ENCODE measurements around the gene ADSL. TPM values are rescaled to one million over a fixed set of nuclear protein-coding genes. Genes with fewer than 3 reads are reported as not detected.

The ADSL gene
- total RNA-seq, 4 donors from 2014 or later: 32.2 to 163 (median 37.4) TPM

DNA sequence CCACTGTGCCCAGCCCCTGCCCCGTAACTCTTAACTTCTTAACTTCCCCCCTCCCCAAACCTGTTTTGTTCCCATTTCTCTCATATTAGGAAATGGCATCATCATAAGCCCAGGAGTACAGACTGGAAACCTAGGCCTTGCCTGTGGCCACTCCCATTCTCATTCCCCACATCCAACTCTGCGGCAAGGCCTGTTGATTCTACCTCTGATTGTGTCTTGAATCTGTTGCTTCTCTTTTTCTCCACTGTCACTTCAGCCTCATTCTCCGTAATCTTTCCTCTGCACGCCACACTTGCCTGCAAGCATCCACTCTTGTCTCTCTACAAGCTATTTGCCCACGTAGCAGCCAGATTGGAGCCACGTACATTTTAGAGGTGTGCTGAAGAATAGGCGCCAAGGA lies 49.3 kb downstream of the ADSL start:
- Histone ChIP-seq H3K27ac (no peak overlapping the region), H3K27me3 (no peaks in the 10 kb centered on the region), H3K36me3 (peaks cover 0 to under 1% (median 0%) of the 10 kb centered on the region in 3 donors), H3K4me3 (no peak overlapping the region), H3K4me1 (peaks cover 0 to 4% (median 2%) of the 10 kb centered on the region in 4 donors), H3K9me3 (no peaks in the 10 kb centered on the region)
- no peak for DNase-seq
- TF ChIP-seq, protein P1, sequence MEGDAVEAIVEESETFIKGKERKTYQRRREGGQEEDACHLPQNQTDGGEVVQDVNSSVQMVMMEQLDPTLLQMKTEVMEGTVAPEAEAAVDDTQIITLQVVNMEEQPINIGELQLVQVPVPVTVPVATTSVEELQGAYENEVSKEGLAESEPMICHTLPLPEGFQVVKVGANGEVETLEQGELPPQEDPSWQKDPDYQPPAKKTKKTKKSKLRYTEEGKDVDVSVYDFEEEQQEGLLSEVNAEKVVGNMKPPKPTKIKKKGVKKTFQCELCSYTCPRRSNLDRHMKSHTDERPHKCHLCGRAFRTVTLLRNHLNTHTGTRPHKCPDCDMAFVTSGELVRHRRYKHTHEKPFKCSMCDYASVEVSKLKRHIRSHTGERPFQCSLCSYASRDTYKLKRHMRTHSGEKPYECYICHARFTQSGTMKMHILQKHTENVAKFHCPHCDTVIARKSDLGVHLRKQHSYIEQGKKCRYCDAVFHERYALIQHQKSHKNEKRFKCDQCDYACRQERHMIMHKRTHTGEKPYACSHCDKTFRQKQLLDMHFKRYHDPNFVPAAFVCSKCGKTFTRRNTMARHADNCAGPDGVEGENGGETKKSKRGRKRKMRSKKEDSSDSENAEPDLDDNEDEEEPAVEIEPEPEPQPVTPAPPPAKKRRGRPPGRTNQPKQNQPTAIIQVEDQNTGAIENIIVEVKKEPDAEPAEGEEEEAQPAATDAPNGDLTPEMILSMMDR (IDR thresholded peaks at IDR 0.05): no peak
- TF ChIP-seq POLR2A (IDR thresholded peaks at IDR 0.05): no peak

DNA sequence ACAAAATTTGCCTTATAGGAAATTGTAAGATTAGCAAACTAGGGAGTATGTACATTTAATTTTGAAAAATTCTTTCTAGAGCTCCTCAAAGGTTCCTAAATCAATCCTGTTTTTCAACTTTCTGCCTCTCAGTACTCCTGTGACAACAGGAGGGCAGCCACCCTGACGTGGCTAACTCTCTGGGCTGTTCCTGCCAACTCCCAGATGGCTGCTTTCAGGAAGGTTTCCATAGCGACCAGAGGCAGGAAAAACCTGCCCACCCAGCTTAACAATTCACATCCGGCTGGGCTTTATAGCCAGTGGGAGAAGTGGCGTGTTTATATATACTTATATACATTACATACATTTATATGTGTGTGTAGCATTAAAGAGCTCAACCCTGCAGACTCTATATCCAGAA lies 50.6 kb downstream of the ADSL start:
- DNase-seq: no peak
- Histone ChIP-seq H3K4me3 (no peak overlapping the region), H3K4me1 (peaks cover 0 to 7% (median 3%) of the 10 kb centered on the region in 4 donors)

DNA sequence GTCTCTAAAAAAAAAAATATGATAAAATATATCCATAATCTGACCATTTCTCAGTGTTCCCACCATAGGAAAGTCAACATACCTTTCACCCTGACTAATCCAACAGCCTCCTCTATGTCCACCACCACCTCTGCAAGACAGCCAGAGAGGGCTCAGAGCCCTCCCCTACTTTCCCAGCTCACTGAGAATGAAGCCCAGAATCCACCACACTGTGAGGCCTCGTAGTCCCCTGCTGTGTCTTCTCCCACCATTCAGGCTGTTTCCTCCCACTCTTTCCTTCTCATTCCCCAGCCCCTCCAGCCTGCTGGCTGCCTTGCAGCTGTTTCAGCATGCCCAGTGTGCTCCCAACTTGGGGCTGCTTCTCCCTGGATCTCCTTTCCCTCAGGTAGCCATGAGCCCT lies 51.1 kb downstream of the ADSL start:
- H3K27ac ChIP-seq: peak overlapping the region in 2 of 4 donors; percentile 14 to 61
- peaks cover 0 to 16% (median 0%) of the 10 kb centered on the region in 3 donors for H3K36me3 ChIP-seq
- TF ChIP-seq POLR2A (IDR thresholded peaks at IDR 0.05): no peak
- TF ChIP-seq, protein P1 (IDR thresholded peaks at IDR 0.05): no peak
- H3K4me3 ChIP-seq: no peak overlapping the region
- no peaks in the 10 kb centered on the region for H3K27me3 ChIP-seq
- no peaks in the 10 kb centered on the region for H3K9me3 ChIP-seq
- H3K4me1 ChIP-seq: peaks cover 0 to 7% (median 3%) of the 10 kb centered on the region in 4 donors
- no peak for DNase-seq

More for the DNA sequence above, 50.6 kb downstream of the ADSL start:
- Histone ChIP-seq H3K27me3 (no peaks in the 10 kb centered on the region), H3K36me3 (peaks cover 0 to 13% (median 0%) of the 10 kb centered on the region in 3 donors), H3K9me3 (no peaks in the 10 kb centered on the region), H3K27ac (peak overlapping the region in 3 of 4 donors; percentile 14 to 61 (median 17))
- TF ChIP-seq, protein P1 (IDR thresholded peaks at IDR 0.05): no peak
- no peak for TF ChIP-seq POLR2A (IDR thresholded peaks at IDR 0.05)

DNA sequence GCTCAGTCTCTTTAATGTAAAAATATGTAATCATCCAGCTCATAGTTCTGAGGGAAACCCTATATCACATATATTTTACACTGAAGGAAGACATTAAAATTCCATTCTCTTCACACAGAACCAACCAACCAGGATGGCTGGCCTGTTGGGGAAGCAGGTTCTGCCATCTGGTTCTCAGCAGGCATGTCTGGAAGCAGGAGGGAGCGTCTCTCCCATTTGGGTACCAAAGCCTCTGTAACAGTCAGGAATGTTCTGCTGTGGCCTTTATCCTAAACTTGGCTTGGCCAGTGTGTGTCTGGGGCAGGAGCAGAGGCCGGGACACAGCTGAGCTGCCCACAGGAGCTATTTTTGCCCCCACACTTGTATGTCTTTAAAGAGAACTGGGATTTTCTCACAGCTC lies 53.3 kb downstream of the ADSL start:
- TF ChIP-seq POLR2A (IDR thresholded peaks at IDR 0.05): no peak
- TF ChIP-seq, protein P1 (IDR thresholded peaks at IDR 0.05): no peak
- Histone ChIP-seq H3K36me3 (peaks cover 0 to 24% (median 0%) of the 10 kb centered on the region in 3 donors), H3K4me1 (peaks cover 0 to 7% (median 3%) of the 10 kb centered on the region in 4 donors), H3K27ac (peak overlapping the region in 1 of 4 donors; percentile 82), H3K4me3 (no peak overlapping the region), H3K9me3 (no peaks in the 10 kb centered on the region), H3K27me3 (no peaks in the 10 kb centered on the region)
- peak in 1 of 3 donors; percentile 43 for DNase-seq

DNA sequence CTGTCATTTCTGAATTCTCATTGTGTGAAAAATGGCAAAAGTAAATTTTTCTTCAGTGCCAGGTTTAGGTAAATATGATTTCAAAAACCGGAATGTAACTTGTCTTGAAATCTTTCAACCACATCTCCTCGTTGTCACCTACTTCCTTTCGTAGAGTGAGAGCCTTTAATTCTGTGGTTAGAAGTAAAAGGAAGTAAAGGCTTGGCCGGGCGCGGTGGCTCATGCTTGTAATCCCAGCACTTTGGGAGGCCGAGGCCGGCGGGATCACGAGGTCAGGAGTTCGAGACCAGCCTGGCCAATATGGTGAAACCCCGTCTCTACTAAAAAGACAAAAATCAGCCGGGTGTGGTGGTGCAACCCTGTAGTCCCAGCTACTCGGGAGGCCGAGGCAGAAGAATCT lies 53.9 kb downstream of the ADSL start:
- peak in 2 of 3 donors; percentile 82 to 88 for DNase-seq
- H3K4me1 ChIP-seq: peaks cover 0 to 7% (median 3%) of the 10 kb centered on the region in 4 donors
- no peaks in the 10 kb centered on the region for H3K27me3 ChIP-seq

More for the DNA sequence above, 53.9 kb downstream of the ADSL start:
- H3K9me3 ChIP-seq: no peaks in the 10 kb centered on the region
- no peak for TF ChIP-seq POLR2A (IDR thresholded peaks at IDR 0.05)
- TF ChIP-seq, protein P1 (IDR thresholded peaks at IDR 0.05): no peak
- no peak overlapping the region for H3K4me3 ChIP-seq
- peak overlapping the region in 1 of 4 donors; percentile 82 for H3K27ac ChIP-seq
- peaks cover 0 to 30% (median 0%) of the 10 kb centered on the region in 3 donors for H3K36me3 ChIP-seq
